Measurements from ENCODE around the gene CTBP1.

DNA sequence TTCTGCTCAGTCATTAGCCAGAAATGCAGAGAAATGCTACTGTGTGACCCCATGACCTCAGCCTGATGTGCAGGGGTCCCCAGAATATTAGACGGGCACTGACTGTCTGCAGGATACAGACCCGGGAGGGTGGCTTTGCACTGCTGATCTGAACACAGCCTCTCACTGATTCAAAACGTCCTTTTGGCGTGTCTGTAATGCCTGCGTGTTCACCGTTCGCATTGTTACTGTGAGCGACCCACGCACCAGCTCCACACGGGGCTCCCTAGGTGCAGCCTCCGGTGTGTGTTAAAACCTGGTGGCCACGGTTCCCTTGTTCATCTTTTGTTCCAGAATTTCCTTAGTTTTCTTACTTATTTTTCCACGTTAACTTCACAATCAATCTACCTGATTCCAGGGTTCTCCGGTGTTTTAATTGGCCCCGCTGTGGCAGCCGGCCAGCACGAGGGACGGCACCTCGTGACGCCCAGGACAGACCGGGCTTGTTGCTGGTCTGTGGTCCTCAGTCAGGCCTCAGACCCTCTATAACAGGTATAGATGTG, 44.6 kb downstream of the CTBP1 start:
- TF ChIP-seq POLR2AphosphoS5 (IDR thresholded peaks at IDR 0.05; ENCODE audit: low read depth, low read length): no peak
- TF ChIP-seq POLR2A (IDR thresholded peaks at IDR 0.05; ENCODE audit: low read depth, low read length): no peak
- TF ChIP-seq TAF1 (IDR thresholded peaks at IDR 0.05; ENCODE audit: low read depth, low read length): no peak
- no peak for TF ChIP-seq SPI1 (IDR thresholded peaks at IDR 0.05; ENCODE audit: low read depth, low read length)

Data from GM12891 (cell line).